ENCODE data around the gene PTRH2.

Gene PTRH2

DNA sequence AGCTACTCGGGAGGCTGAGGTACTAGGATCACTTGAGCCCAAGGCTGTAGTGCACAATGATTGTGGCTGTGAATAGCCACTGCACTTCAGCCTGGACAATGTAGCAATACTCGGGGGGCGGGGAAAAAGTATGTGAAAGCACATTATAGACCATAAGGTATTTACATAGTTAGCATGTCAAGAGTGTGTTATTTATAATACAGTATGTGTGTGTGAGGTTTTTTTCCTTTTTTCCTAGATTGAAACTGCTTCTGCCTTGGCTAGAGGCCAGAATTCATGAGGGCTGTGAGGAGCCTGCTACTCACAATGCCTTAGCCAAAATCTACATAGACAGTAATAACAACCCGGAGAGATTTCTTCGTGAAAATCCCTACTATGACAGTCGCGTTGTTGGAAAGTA is 30.5 kb downstream of the PTRH2 start:
- Histone ChIP-seq H3K79me2 (ENCODE audit: insufficient read depth, low read length) (no peaks in the 10 kb centered on the region), H4K20me1 (ENCODE audit: insufficient read depth, low read length) (no peaks in the 10 kb centered on the region), H3F3A (ENCODE audit: insufficient read depth, low read length) (no peaks in the 10 kb centered on the region), H2AFZ (ENCODE audit: low read length) (no peak overlapping the region), H3K9ac (ENCODE audit: low read length) (no peak overlapping the region), H3K4me3 (ENCODE audit: low read depth, low read length, poor library complexity, severe bottlenecking) (no peak overlapping the region), H3K36me3 (ENCODE audit: insufficient read depth, low read length) (peaks cover 93% of the 10 kb centered on the region), H3K4me2 (ENCODE audit: low read length) (no peak overlapping the region), H3K27ac (ENCODE audit: low read depth, low read length, poor library complexity, severe bottlenecking) (no peak overlapping the region), H3K27me3 (ENCODE audit: insufficient read depth, low read length) (no peaks in the 10 kb centered on the region), H3K9me3 (ENCODE audit: low read length) (no peaks in the 10 kb centered on the region), H3K9me2 (ENCODE audit: low read depth, low read length) (no peaks in the 10 kb centered on the region), H3K4me1 (ENCODE audit: insufficient read depth, low read length, severe bottlenecking) (peaks cover 7% of the 10 kb centered on the region)
- TF ChIP-seq EZH2 (IDR thresholded peaks at IDR 0.05; ENCODE audit: borderline replicate concordance, low read length), result no peak
- TF ChIP-seq CTCF (IDR thresholded peaks at IDR 0.05; ENCODE audit: low read length), result no peak

DNA sequence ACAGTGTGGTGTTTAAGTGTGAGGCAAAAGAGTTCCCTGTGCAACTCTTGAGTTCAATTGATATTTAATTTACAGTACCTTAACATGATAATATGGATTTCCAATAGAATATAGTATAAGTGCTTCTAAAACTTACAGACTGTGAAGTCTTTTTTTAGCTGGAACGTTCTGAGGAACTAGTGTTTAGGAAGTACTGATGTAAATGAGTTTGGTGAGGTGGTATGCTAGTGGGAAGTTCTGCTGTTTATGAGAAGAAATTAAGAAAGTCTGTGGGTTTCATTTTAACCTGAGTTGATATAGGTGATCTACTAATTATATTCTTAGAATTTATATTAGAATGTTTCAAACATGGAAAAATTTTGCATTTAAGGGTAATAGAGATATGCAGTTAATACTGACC is 32.0 kb downstream of the PTRH2 start:
- Histone ChIP-seq H3K27me3 (ENCODE audit: insufficient read depth, low read length) (no peaks in the 10 kb centered on the region), H3K9ac (ENCODE audit: low read length) (no peak overlapping the region), H3K79me2 (ENCODE audit: insufficient read depth, low read length) (no peaks in the 10 kb centered on the region), H3K4me2 (ENCODE audit: low read length) (no peak overlapping the region), H3F3A (ENCODE audit: insufficient read depth, low read length) (no peaks in the 10 kb centered on the region), H3K4me3 (ENCODE audit: low read depth, low read length, poor library complexity, severe bottlenecking) (no peak overlapping the region), H3K36me3 (ENCODE audit: insufficient read depth, low read length) (peaks cover 92% of the 10 kb centered on the region), H3K9me2 (ENCODE audit: low read depth, low read length) (no peaks in the 10 kb centered on the region), H3K4me1 (ENCODE audit: insufficient read depth, low read length, severe bottlenecking) (peaks cover 7% of the 10 kb centered on the region), H2AFZ (ENCODE audit: low read length) (no peak overlapping the region), H3K27ac (ENCODE audit: low read depth, low read length, poor library complexity, severe bottlenecking) (no peak overlapping the region), H3K9me3 (ENCODE audit: low read length) (no peaks in the 10 kb centered on the region), H4K20me1 (ENCODE audit: insufficient read depth, low read length) (no peaks in the 10 kb centered on the region)
- TF ChIP-seq CTCF (IDR thresholded peaks at IDR 0.05; ENCODE audit: low read length) (no peak), EZH2 (IDR thresholded peaks at IDR 0.05; ENCODE audit: borderline replicate concordance, low read length) (no peak)

- Histone ChIP-seq H3K9me3 (ENCODE audit: low read length) (no peaks in the 10 kb centered on the region), H3K27ac (ENCODE audit: low read depth, low read length, poor library complexity, severe bottlenecking) (no peak overlapping the region), H4K20me1 (ENCODE audit: insufficient read depth, low read length) (no peaks in the 10 kb centered on the region), H3K4me1 (ENCODE audit: insufficient read depth, low read length, severe bottlenecking) (peaks cover 7% of the 10 kb centered on the region), H3K9me2 (ENCODE audit: low read depth, low read length) (no peaks in the 10 kb centered on the region), H3F3A (ENCODE audit: insufficient read depth, low read length) (no peaks in the 10 kb centered on the region), H2AFZ (ENCODE audit: low read length) (no peak overlapping the region), H3K9ac (ENCODE audit: low read length) (no peak overlapping the region), H3K27me3 (ENCODE audit: insufficient read depth, low read length) (no peaks in the 10 kb centered on the region), H3K79me2 (ENCODE audit: insufficient read depth, low read length) (no peaks in the 10 kb centered on the region), H3K4me3 (ENCODE audit: low read depth, low read length, poor library complexity, severe bottlenecking) (no peak overlapping the region), H3K36me3 (ENCODE audit: insufficient read depth, low read length) (peaks cover 94% of the 10 kb centered on the region), H3K4me2 (ENCODE audit: low read length) (no peak overlapping the region)
- TF ChIP-seq EZH2 (IDR thresholded peaks at IDR 0.05; ENCODE audit: borderline replicate concordance, low read length) (no peak), CTCF (IDR thresholded peaks at IDR 0.05; ENCODE audit: low read length) (no peak)
Measured at GRCh38 chr17:59671386-59671785, 35.8 kb downstream of the PTRH2 start.

All from OCI-LY1 (cell line).